ENCODE data around the gene RDM1.

DNA sequence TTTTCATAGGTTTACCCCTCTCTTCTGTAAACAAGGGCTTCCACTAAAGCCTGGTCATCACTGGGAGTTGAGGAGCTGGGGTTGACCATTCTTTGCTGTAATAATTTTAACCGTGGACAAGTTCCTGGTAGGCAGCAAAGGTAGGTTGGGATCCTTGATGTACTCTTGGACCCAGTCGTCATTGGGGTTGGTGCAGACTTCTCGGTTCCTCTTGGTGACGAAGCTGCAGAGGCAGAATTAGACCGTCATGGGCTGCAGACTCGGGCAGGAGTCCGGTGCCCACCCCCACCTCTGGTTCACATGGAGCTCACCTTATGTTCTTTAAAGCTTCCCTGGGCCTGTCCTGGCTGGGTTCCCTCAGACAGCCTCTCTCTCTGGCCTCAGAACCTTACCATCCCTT, 46.9 kb upstream of the RDM1 start:
- TF ChIP-seq CTCF (IDR thresholded peaks at IDR 0.05): no peak
- TF ChIP-seq POLR2A (IDR thresholded peaks at IDR 0.05; ENCODE audit: low read depth): no peak
- TF ChIP-seq EP300 (IDR thresholded peaks at IDR 0.05): no peak
